ENCODE measurements around the gene MAN1C1.
"Not testable (repeated sequence)": the region's sequence is repeated elsewhere in the genome, so short reads cannot be mapped to it uniquely, and the experiment has no call there.

The MAN1C1 gene

GRCh38 chr1:25657883-25658760 is 41.5 kb downstream of the MAN1C1 start:
- no peak for DNase-seq (ENCODE audit: low read depth)

GRCh38 chr1:25658791-25659431 is 42.3 kb downstream of the MAN1C1 start:
- no peak for DNase-seq (ENCODE audit: low read depth)

- DNase-seq (ENCODE audit: low read depth), result no peak
Observed at GRCh38 chr1:25661043-25661815, 44.6 kb downstream of the MAN1C1 start.

- DNase-seq (ENCODE audit: low read depth), result no peak
Observed at GRCh38 chr1:25662061-25662460, 45.5 kb downstream of the MAN1C1 start.

- DNase-seq (ENCODE audit: low read depth), result not testable (repeated sequence)
Observed at GRCh38 chr1:25662959-25663358, 46.4 kb downstream of the MAN1C1 start.

- no peak for DNase-seq (ENCODE audit: low read depth)
Observed at GRCh38 chr1:25664357-25665199, 48.0 kb downstream of the MAN1C1 start.

- DNase-seq (ENCODE audit: low read depth), result no peak
Observed at GRCh38 chr1:25666460-25666859, 49.9 kb downstream of the MAN1C1 start.

GRCh38 chr1:25668931-25669573 is 52.5 kb downstream of the MAN1C1 start:
- no peak for DNase-seq (ENCODE audit: low read depth)

GRCh38 chr1:25669781-25670567 is 53.4 kb downstream of the MAN1C1 start:
- DNase-seq (ENCODE audit: low read depth), result no peak

GRCh38 chr1:25671929-25672328 is 55.3 kb downstream of the MAN1C1 start:
- DNase-seq (ENCODE audit: low read depth), result no peak

GRCh38 chr1:25672763-25673409 is 56.3 kb downstream of the MAN1C1 start:
- no peak for DNase-seq (ENCODE audit: low read depth)

- no peak for DNase-seq (ENCODE audit: low read depth)
Observed at GRCh38 chr1:25673456-25673855, 56.9 kb downstream of the MAN1C1 start.

GRCh38 chr1:25673962-25674806 is 57.6 kb downstream of the MAN1C1 start:
- no peak for DNase-seq (ENCODE audit: low read depth)

- no peak for DNase-seq (ENCODE audit: low read depth)
Observed at GRCh38 chr1:25674807-25675084, 58.2 kb downstream of the MAN1C1 start.

GRCh38 chr1:25675729-25676476 is 59.3 kb downstream of the MAN1C1 start:
- no peak for DNase-seq (ENCODE audit: low read depth)

- no peak for DNase-seq (ENCODE audit: low read depth)
Observed at GRCh38 chr1:25676488-25676887, 59.9 kb downstream of the MAN1C1 start.

GRCh38 chr1:25677193-25677773 is 60.7 kb downstream of the MAN1C1 start:
- DNase-seq (ENCODE audit: low read depth), result no peak

- DNase-seq (ENCODE audit: low read depth), result no peak
Observed at GRCh38 chr1:25679171-25679570, 62.6 kb downstream of the MAN1C1 start.
